HEK293 (cell line): Measurements from ENCODE around the gene TADA3.

ENCODE experiments used
- BCL11B ChIP-seq: fragments of 450-650 bp; formaldehyde crosslinking; IDR thresholded peaks from 2 replicates; pipeline ENCODE4 v1.5.1; 2016; ENCODE audit warnings: low read depth, missing biosample characterization, missing genetic modification characterization
- GFI1B ChIP-seq: fragments of 450-650 bp; formaldehyde crosslinking; IDR thresholded peaks from 2 replicates; pipeline ENCODE4 v1.5.1; 2016; ENCODE audit warnings: missing biosample characterization, missing genetic modification characterization
- KLF1 ChIP-seq: fragments of 450-650 bp; formaldehyde crosslinking; IDR thresholded peaks from 2 replicates; pipeline ENCODE4 v1.5.1; 2016; ENCODE audit warnings: missing biosample characterization, missing genetic modification characterization
- MZF1 ChIP-seq: fragments of 450-650 bp; formaldehyde crosslinking; IDR thresholded peaks from 2 replicates; pipeline ENCODE4 v1.5.1; 2017; ENCODE audit warnings: missing biosample characterization, missing genetic modification characterization, borderline replicate concordance
- PRDM1 ChIP-seq: fragments of 450-650 bp; formaldehyde crosslinking; IDR thresholded peaks from 2 replicates; pipeline ENCODE4; 2016; ENCODE audit warnings: missing biosample characterization, missing genetic modification characterization
- SETDB1 ChIP-seq: IDR thresholded peaks from one replicate; pipeline ENCODE4 v1.6.1; 2017; ENCODE audit warnings: mild to moderate bottlenecking, low read length, moderate library complexity, mixed read lengths; ENCODE audit not compliant: insufficient read length
- ZBTB7A ChIP-seq: fragments of 450-650 bp; formaldehyde crosslinking; IDR thresholded peaks from 2 replicates; pipeline ENCODE4 v1.5.1; 2016; ENCODE audit warnings: low read depth, missing biosample characterization, missing genetic modification characterization
- ZFP3 ChIP-seq: fragments of 450-650 bp; formaldehyde crosslinking; IDR thresholded peaks from 2 replicates; pipeline ENCODE4 v1.5.1; 2016; ENCODE audit warnings: low read depth, missing biosample characterization, missing genetic modification characterization
- ZNF121 ChIP-seq: fragments of 450-650 bp; formaldehyde crosslinking; IDR thresholded peaks from 2 replicates; pipeline ENCODE4 v1.5.1; 2016; ENCODE audit warnings: missing biosample characterization, missing genetic modification characterization
- ZNF132 ChIP-seq: fragments of 450-650 bp; formaldehyde crosslinking; IDR thresholded peaks from 2 replicates; pipeline ENCODE4 v1.5.1; 2017; ENCODE audit warnings: missing biosample characterization, missing genetic modification characterization, borderline replicate concordance
- ZNF140 ChIP-seq: fragments of 450-650 bp; formaldehyde crosslinking; IDR thresholded peaks from 2 replicates; pipeline ENCODE4 v1.5.1; 2016; ENCODE audit warnings: missing biosample characterization, missing genetic modification characterization
- ZNF184 ChIP-seq: fragments of 450-650 bp; IDR thresholded peaks from 2 replicates; pipeline ENCODE4 v1.5.1; 2018; ENCODE audit warnings: missing biosample characterization, mild to moderate bottlenecking, missing genetic modification characterization
- ZNF2 ChIP-seq: fragments of 450-650 bp; formaldehyde crosslinking; IDR thresholded peaks from 2 replicates; pipeline ENCODE4 v1.5.1; 2016; ENCODE audit warnings: missing biosample characterization, missing genetic modification characterization
- ZNF214 ChIP-seq: fragments of 450-650 bp; formaldehyde crosslinking; IDR thresholded peaks from 2 replicates; pipeline ENCODE4 v1.5.1; 2017; ENCODE audit warnings: missing biosample characterization, mild to moderate bottlenecking, missing genetic modification characterization, borderline replicate concordance
- ZNF221 ChIP-seq: fragments of 450-650 bp; formaldehyde crosslinking; IDR thresholded peaks from 2 replicates; pipeline ENCODE4 v1.5.1; 2017; ENCODE audit warnings: missing biosample characterization, missing genetic modification characterization, borderline replicate concordance
- ZNF223 ChIP-seq: fragments of 450-650 bp; formaldehyde crosslinking; IDR thresholded peaks from 2 replicates; pipeline ENCODE4 v1.5.1; 2016; ENCODE audit warnings: missing biosample characterization, missing genetic modification characterization
- ZNF391 ChIP-seq: fragments of 450-650 bp; formaldehyde crosslinking; IDR thresholded peaks from 2 replicates; pipeline ENCODE4 v1.5.1; 2016; ENCODE audit warnings: low read depth, missing biosample characterization, missing genetic modification characterization, borderline replicate concordance
- ZNF394 ChIP-seq: fragments of 450-650 bp; formaldehyde crosslinking; IDR thresholded peaks from 2 replicates; pipeline ENCODE4 v1.5.1; 2016; ENCODE audit warnings: missing biosample characterization, missing genetic modification characterization, mild to moderate bottlenecking, moderate library complexity, borderline replicate concordance
- ZNF561 ChIP-seq: fragments of 450-650 bp; IDR thresholded peaks from 2 replicates; pipeline ENCODE4 v1.5.1; 2018; ENCODE audit warnings: missing biosample characterization, missing genetic modification characterization, borderline replicate concordance
- ZNF600 ChIP-seq: fragments of 450-650 bp; formaldehyde crosslinking; IDR thresholded peaks from 2 replicates; pipeline ENCODE4 v1.5.1; 2016; ENCODE audit warnings: missing biosample characterization, missing genetic modification characterization
- ZNF701 ChIP-seq: fragments of 450-650 bp; formaldehyde crosslinking; IDR thresholded peaks from 2 replicates; pipeline ENCODE4 v1.5.1; 2016; ENCODE audit warnings: missing biosample characterization, missing genetic modification characterization
- ZNF76 ChIP-seq: fragments of 450-650 bp; formaldehyde crosslinking; IDR thresholded peaks from 2 replicates; pipeline ENCODE4; 2016; ENCODE audit warnings: low read depth, missing biosample characterization, missing genetic modification characterization, borderline replicate concordance
- ZNF785 ChIP-seq: fragments of 450-650 bp; formaldehyde crosslinking; IDR thresholded peaks from 2 replicates; pipeline ENCODE4 v1.5.1; 2016; ENCODE audit warnings: missing biosample characterization, missing genetic modification characterization
- ZNF792 ChIP-seq: fragments of 450-650 bp; formaldehyde crosslinking; IDR thresholded peaks from 2 replicates; pipeline ENCODE4 v1.5.1; 2016; ENCODE audit warnings: missing biosample characterization, missing genetic modification characterization
- ZNF830 ChIP-seq: fragments of 450-650 bp; IDR thresholded peaks from 2 replicates; pipeline ENCODE4 v1.5.0; 2018; ENCODE audit warnings: missing biosample characterization, missing genetic modification characterization, low read depth, mild to moderate bottlenecking, moderate library complexity
- ZSCAN16 ChIP-seq: fragments of 450-650 bp; formaldehyde crosslinking; IDR thresholded peaks from 2 replicates; pipeline ENCODE4 v1.5.1; 2016; ENCODE audit warnings: missing biosample characterization, missing genetic modification characterization
- ZXDB ChIP-seq: fragments of 450-650 bp; formaldehyde crosslinking; IDR thresholded peaks from 2 replicates; pipeline ENCODE4 v1.5.1; 2016; ENCODE audit warnings: missing biosample characterization, missing genetic modification characterization
- TF ChIP-seq, protein P1 (sequence below): fragments of 450-650 bp; formaldehyde crosslinking; IDR thresholded peaks from 2 replicates; pipeline ENCODE4 v1.5.1; 2016; ENCODE audit warnings: missing biosample characterization, missing genetic modification characterization
- TF ChIP-seq, protein P2 (sequence below): fragments of 450-650 bp; formaldehyde crosslinking; IDR thresholded peaks from 2 replicates; pipeline ENCODE4 v1.5.1; 2016; ENCODE audit warnings: missing biosample characterization, missing genetic modification characterization
- TF ChIP-seq, protein P3 (sequence below): fragments of 450-650 bp; formaldehyde crosslinking; optimal IDR thresholded peaks from 2 replicates; pipeline ENCODE3; 2016; ENCODE audit warnings: missing biosample characterization, mild to moderate bottlenecking, missing genetic modification characterization
- TF ChIP-seq, protein P4 (sequence below): fragments of 450-650 bp; formaldehyde crosslinking; IDR thresholded peaks from 2 replicates; pipeline ENCODE4 v1.5.1; 2016; ENCODE audit warnings: missing biosample characterization, missing genetic modification characterization

The TADA3 gene

DNA sequence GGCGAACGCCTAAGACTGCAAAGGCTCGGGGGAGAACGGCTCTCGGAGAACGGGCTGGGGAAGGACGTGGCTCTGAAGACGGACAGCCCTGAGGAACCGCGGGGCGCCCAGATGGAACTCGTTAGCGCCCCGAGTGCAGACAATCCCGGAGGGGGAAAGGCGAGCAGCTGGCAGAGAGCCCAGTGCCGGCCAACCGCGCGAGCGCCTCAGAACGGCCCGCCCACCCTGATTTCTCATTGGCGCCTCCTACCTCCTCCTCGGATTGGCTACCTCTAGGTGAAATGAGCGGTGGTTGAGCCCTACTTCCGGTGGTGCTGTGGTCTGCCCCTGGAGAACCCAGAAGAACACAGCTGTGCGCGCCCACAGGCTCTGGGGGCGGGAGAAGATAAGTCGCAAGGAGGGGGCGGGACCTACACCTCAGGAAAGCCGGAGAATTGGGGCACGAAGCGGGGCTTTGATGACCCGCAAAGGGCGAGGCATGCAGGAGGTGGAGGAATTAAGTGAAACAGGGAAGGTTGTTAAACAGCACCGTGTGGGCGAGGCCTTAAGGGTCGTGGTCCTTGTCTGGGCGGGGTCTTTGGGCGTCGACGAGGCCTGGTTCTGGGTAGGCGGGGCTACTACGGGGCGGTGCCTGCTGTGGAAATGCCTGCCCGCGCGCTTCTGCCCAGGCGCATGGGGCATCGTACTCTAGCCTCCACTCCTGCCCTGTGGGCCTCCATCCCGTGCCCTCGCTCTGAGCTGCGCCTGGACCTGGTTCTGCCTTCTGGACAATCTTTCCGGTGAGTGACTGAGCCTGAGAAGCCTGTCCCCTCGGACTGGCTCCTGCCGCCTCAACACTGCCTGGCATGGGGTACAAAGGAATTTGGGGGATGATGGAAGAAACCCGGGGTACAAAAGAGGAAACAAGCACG lies 42.4 kb downstream of the TADA3 start, which contains the start of gene OGG1 (continued):
- TF ChIP-seq ZNF132 (tag by site-specific recombination) = no peak
- no peak for TF ChIP-seq ZNF223
- TF ChIP-seq ZFP3 (tag by site-specific recombination) = peak; percentile 27; the same call in 1 of the 2 replicates
- TF ChIP-seq ZSCAN16 (tag by site-specific recombination) = no peak
- TF ChIP-seq KLF1 (tag by site-specific recombination) = peak; percentile 98
- TF ChIP-seq ZNF785 (tag by site-specific recombination) = no peak
- peak; percentile 89 for TF ChIP-seq ZNF600
- peak; percentile 79; the same call in 1 of the 2 replicates for TF ChIP-seq ZBTB7A (tag by site-specific recombination)
- TF ChIP-seq ZNF140 (tag by site-specific recombination) = no peak
- TF ChIP-seq, protein P1, sequence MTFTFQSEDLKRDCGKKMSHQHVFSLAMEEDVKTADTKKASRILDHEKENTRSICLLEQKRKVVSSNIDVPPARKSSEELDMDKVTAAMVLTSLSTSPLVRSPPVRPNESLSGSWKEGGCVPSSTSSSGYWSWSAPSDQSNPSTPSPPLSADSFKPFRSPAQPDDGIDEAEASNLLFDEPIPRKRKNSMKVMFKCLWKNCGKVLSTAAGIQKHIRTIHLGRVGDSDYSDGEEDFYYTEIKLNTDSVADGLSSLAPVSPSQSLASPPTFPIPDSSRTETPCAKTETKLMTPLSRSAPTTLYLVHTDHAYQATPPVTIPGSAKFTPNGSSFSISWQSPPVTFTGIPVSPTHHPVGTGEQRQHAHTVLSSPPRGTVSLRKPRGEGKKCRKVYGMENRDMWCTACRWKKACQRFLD (tag by site-specific recombination) = no peak
- peak; percentile 28; the same call in 1 of the 2 replicates for TF ChIP-seq ZNF76
- TF ChIP-seq, protein P2, sequence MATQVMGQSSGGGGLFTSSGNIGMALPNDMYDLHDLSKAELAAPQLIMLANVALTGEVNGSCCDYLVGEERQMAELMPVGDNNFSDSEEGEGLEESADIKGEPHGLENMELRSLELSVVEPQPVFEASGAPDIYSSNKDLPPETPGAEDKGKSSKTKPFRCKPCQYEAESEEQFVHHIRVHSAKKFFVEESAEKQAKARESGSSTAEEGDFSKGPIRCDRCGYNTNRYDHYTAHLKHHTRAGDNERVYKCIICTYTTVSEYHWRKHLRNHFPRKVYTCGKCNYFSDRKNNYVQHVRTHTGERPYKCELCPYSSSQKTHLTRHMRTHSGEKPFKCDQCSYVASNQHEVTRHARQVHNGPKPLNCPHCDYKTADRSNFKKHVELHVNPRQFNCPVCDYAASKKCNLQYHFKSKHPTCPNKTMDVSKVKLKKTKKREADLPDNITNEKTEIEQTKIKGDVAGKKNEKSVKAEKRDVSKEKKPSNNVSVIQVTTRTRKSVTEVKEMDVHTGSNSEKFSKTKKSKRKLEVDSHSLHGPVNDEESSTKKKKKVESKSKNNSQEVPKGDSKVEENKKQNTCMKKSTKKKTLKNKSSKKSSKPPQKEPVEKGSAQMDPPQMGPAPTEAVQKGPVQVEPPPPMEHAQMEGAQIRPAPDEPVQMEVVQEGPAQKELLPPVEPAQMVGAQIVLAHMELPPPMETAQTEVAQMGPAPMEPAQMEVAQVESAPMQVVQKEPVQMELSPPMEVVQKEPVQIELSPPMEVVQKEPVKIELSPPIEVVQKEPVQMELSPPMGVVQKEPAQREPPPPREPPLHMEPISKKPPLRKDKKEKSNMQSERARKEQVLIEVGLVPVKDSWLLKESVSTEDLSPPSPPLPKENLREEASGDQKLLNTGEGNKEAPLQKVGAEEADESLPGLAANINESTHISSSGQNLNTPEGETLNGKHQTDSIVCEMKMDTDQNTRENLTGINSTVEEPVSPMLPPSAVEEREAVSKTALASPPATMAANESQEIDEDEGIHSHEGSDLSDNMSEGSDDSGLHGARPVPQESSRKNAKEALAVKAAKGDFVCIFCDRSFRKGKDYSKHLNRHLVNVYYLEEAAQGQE (tag by site-specific recombination) = no peak
- TF ChIP-seq ZNF221 = no peak
- no peak for TF ChIP-seq MZF1
- TF ChIP-seq ZNF792 (tag by site-specific recombination) = no peak
- TF ChIP-seq GFI1B = 0 out of 2 replicates have a peak, but pooled peaks have one; percentile 39
- TF ChIP-seq ZNF391 (tag by site-specific recombination) = peak; percentile 21; the same call in 1 of the 2 replicates
- TF ChIP-seq, protein P3, sequence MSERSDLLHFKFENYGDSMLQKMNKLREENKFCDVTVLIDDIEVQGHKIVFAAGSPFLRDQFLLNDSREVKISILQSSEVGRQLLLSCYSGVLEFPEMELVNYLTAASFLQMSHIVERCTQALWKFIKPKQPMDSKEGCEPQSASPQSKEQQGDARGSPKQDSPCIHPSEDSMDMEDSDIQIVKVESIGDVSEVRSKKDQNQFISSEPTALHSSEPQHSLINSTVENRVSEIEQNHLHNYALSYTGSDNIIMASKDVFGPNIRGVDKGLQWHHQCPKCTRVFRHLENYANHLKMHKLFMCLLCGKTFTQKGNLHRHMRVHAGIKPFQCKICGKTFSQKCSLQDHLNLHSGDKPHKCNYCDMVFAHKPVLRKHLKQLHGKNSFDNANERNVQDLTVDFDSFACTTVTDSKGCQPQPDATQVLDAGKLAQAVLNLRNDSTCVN (tag by site-specific recombination) = peak; percentile 85
- peak; percentile 34; the same call in 1 of the 2 replicates for TF ChIP-seq ZNF394
- peak; percentile 100 for TF ChIP-seq ZXDB (tag by site-specific recombination)
- TF ChIP-seq PRDM1 (tag by site-specific recombination) = no peak; the same call in 1 of the 2 replicates
- TF ChIP-seq, protein P4, sequence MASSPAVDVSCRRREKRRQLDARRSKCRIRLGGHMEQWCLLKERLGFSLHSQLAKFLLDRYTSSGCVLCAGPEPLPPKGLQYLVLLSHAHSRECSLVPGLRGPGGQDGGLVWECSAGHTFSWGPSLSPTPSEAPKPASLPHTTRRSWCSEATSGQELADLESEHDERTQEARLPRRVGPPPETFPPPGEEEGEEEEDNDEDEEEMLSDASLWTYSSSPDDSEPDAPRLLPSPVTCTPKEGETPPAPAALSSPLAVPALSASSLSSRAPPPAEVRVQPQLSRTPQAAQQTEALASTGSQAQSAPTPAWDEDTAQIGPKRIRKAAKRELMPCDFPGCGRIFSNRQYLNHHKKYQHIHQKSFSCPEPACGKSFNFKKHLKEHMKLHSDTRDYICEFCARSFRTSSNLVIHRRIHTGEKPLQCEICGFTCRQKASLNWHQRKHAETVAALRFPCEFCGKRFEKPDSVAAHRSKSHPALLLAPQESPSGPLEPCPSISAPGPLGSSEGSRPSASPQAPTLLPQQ (tag by site-specific recombination) = 0 out of 2 replicates have a peak, but pooled peaks have one; percentile 47
- TF ChIP-seq ZNF830 (tag by site-specific recombination) = no peak
- TF ChIP-seq SETDB1 = no peak
- 0 out of 2 replicates have a peak, but pooled peaks have one; percentile 47 for TF ChIP-seq BCL11B (tag by site-specific recombination)
- TF ChIP-seq ZNF184 (tag by site-specific recombination) = no peak
- TF ChIP-seq ZNF214 (tag by site-specific recombination) = no peak
- peak; percentile 78 for TF ChIP-seq ZNF2
- peak; percentile 19; the same call in 1 of the 2 replicates for TF ChIP-seq ZNF561 (tag by site-specific recombination)
- TF ChIP-seq ZNF121 (tag by site-specific recombination) = peak; percentile 73; the same call in 1 of the 2 replicates
- TF ChIP-seq ZNF701 (tag by site-specific recombination) = no peak
